Fibroblast of skin of left quadriceps (primary cell): ENCODE data around the gene DLGAP1.
A peak's percentile ranks its signal among the peaks of the same experiment; 100 is the strongest.
"Not testable (repeated sequence)": the region's sequence is repeated elsewhere in the genome, so short reads cannot be mapped to it uniquely, and the experiment has no call there.

ENCODE experiments used
- DNase-seq, 2 experiments: peaks; one replicate each; pipeline ENCODE4 v3.0.0-alpha.2; 2013; ENCODE audit warnings: low read depth in 2 of 2

Gene DLGAP1

DNA sequence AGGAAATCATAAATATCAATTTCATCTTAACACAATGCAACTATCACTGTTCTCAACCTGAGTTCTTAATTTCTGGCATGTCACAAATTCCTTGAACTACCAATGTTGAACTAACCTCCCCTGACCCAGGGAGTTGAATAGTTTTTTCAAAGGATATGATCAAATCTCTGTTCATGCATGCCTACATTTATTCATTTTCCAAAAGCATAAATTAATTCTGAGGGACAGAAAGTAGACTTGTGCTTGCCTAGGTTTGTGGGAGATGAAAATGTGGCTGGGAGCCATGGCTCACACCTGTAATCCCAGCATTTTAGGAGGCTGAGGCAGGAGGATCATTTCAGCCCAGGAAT lies 829.4 kb downstream of the DLGAP1 start:
- no peak for DNase-seq

DNA sequence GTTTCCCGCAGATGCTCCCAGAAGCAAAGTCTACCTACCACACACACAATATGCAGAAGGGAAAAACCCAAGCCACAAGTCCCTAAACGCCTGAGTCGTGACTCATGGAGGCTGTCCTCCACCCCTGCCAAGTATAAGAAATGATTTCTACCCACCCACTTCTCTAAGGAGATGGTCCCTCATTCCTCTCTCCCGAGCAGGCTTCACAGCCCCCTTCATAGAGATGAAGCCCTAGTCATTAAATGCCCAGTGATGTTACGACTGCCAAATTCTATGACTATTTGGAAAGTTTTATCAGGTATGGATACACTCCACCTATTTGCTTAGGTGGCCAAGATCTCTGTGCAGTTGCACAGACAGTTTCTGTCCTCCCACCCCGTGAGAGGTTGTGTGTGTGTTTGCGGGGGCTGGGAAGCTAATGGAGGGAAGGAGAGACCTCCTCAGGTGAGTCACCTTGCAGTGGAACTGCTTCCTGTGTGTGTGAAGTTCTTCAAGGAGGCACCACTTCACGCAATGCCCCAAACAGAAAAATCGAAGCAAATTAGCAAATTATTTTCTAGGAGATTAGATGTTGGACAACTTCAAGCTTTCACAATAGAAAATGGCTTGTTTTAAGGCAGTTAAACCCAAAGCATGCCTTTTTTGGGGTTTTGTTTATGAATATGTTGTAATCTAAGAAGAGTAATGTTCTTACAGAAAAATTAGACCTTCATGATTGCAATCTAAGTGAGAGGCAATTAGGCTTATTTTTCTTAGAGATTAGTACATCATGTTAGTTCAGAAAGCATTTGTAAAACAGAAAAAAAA lies 830.0 kb downstream of the DLGAP1 start:
- DNase-seq = peak; percentile 94

DNA sequence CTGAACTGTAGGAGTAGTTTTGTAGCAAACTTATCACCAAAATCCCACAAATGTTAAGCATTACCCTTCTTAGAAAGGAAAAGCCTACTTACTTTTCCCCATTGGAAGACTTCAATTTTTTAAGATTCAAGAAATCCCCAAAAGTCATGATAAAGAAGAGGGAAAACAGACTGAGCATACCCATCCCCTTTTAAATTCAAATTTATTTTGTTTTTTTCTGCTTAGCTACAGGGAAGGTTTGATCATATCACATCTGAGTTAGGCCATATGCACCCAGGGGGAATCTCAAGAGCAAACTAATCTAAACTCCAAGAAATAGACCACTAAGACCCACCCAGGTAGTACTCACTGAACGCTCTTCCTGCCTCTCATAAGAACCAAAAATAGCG lies 830.6 kb downstream of the DLGAP1 start:
- DNase-seq = no peak

DNA sequence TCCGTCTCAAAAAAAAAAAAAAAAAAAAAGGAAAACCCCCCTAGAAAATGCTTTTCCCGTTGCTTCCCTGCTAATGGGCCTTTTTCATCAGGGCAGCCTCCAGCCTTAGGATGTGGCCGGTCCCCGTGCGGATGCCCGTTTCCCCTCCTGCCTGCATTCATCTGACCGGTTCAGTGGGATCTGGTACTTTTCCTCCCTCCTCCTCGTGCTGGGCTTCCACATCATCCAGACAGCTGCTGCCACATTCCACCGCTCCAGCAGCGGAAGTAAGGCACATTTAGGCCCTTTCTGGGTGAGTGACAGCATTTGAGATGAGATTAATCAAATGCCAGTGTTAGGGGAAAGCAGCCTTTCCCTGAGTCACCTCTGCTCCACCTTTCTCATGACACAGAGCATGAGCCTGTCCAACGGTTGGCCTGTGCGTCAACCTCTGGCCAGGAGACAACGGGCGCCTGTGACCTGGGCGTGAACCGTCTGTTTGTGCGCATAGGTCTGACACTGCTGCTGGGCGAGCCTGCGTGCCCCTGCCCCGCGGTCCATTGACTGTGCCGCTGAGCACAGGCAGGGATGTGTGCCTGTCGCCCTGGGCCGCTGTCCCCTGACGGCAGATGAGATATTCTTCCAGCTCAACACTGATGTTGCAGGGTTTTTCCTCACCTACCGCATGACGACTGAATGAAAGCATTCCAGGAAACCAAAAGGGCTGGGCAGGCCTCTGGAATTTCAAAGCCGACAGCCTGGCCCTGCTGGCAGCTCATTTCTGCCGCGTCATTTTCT lies 831.1 kb downstream of the DLGAP1 start:
- DNase-seq = peak; percentile 93 to 94

DNA sequence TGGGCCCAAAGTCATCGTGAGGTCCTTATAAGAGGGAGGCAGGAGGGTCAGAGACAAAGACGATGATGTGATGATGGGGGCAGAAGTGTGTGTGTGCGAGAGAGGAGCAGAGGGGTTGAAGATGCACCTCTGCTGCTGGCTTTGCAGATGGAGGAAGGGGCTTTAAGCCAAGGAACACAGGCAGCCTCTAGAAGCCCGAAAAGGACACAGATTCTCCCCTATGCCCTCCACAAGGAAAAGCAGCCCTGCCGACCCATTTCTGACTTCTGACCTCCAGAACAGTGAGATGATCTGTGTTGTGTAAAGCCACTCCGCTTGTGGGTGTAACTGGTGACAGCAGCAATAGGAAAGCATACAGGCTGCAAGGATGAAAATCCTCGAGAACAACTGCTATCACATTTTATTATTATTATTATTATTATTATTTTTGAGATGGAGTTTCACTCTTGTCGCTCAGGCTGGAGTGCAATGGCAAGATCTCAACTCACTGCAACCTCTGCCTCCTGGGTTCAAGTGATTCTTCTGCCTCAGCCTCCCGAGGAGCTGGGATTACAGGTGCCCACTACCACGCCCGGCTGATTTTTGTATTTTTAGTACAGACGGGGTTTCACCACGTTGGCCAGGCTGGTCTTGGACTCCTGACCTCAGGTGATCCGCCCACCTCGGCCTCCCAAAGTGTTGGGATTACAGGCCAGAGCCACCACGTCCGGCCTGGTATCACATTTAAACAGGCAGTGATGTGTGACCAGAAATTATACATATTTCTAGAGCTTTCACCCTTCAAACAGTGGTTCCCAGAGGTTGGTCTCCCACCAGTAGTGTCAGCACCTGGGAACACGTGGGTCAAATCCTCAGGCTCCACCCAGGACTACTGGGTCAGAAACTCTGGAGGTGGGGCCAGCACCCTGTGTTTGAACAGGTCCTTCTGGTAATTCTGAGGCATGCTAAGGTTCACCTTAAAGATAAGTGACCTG lies 834.7 kb downstream of the DLGAP1 start:
- DNase-seq = no peak

- no peak for DNase-seq
Observed at GRCh38 chr18:3619746-3620145, 835.4 kb downstream of the DLGAP1 start.

DNA sequence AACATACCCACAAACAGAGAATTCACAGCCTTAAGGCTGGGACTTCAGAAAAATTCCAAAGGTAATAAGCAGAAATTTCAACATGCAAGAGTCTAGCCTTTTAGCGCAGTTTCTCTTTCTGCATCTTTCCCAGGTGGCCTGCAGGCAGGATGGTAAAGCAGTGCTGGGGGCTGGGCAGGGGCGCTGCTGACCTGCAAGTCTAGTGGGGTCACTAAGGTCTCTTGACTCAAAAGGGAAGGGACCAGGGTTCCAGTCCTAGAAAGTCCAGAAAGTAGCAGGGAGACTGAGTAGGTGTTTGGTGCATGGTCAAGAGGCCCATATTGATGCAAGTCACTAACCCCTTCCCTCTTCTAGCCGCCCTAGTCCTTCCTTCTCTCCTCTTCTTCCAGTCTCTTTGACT lies 835.9 kb downstream of the DLGAP1 start:
- DNase-seq = no peak

GRCh38 chr18:3616744-3617143 lies 838.4 kb downstream of the DLGAP1 start:
- DNase-seq = no peak

DNA sequence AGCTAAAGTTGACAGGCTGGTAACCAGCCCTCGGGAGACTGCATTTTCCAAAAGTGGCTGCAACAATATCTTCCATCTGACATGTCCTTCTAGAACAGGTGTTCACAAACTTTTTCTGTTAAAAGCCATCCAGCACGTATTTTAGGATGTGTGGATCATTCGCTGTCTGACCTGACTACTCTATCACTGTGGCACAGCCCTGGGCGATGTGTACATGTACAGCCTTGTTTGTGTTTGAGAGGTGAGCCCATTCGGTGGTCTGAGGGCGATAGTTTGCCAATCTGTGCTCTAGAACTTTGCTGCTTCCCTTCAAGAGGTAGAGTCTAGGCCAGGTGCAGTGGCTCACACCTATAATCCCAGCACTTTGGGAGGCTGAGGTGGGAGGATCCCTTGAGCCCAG lies 839.0 kb downstream of the DLGAP1 start:
- DNase-seq = no peak

DNA sequence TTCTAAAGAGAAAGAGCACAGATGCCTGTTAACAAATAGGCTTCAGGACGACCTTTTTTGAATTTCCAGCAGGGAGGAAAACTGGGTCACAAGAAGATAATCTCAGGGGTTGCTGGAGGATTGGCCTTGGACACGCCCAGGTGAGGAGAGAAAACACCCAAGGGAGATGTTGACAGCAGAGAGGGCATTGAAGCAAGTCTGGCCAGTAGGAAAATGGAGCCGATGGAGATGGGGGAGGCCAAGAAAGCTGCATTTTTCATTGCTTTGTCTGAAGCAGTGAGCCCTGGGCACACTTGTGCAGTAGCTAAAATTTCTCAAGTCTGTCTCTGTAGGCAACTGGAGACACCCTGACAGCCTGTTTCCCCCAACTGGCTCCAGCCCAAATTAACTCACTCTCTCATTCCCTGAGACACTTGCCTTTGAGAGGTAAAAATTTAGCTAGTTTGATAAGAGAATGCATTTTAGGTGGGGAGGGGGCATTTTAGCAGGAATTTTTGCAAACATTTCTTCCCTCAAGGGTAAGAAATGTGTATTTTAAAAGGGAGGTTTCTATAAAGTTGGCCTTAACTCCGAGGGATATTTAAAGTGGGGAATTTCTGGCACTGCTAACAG lies 839.6 kb downstream of the DLGAP1 start:
- no peak for DNase-seq

DNA sequence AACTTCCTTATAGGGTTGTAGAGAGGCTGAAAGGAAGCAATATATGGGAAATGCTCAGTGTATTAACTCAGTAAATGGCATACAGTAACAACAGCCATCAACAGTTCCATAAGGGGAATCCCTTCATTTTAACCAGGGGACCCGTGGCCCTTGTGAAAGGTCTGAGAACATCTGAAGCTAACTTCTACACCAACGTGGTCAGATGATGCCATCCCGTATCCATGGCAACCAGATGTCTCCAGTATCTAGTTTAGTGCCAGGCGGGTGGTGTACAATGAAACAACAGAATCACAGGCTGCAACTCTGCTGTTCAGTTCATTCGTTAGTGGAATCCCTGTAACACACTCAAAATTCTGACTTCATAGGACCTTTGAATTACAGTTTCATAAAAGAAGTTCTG lies 842.8 kb downstream of the DLGAP1 start:
- DNase-seq = no peak

DNA sequence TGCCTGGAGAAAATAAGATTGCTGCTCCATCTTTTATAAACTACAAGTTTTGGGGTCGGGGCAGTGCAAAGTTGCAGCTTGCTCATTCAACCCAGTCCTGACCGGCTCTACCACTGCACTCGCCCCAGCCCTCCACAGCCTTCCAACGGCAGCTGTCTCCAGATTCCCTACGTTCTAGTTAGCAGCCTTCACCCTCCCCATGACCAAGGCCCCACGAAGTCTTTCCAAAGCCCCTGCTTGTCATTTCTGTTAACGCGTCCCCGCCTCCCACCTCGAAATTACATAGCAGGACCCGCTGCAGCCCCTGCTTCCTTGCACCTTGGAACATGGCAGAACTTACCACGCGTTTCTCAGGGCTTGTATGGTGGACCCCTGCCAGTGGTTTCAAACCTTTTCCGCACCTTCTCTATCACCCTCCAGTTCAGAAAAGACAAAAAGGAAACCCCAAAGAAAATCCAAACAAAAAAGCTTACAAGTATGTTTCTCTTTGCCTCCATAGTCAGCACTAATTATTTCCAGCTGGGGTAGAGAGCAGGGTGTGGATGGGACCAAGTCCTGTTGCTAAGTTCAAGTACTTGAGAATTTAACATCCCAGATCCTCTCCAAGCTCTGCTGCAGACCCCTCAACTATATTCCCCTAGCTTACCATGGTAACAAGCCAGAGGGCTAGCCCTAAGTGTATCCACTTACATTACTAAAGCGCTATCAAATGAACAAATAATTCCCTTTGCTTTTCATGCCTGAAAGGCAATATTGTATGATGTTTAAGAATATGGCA lies 843.6 kb downstream of the DLGAP1 start:
- DNase-seq = no peak

- no peak for DNase-seq
Observed at GRCh38 chr18:3610813-3611212, 844.3 kb downstream of the DLGAP1 start.

GRCh38 chr18:3610188-3610708 lies 844.9 kb downstream of the DLGAP1 start:
- DNase-seq = no peak

DNA sequence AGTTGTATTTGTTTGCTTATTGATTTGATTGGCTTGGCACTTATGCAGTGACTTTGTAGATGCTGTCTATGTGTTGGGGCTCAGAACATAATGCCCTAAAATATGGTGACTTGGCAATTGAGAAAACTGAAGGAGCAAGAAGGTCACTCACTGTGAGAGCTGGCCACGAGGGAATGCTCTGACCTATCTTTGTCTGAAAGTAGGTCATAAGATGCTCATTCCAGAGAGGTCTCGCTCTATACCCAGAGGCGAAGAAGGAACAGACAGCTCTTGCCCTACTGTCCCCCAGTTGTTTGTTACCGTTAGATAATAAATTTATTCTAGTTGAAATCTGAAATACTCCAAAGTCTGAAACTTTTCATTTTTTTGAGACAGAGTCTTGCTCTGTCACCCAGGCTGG lies 846.6 kb downstream of the DLGAP1 start:
- no peak for DNase-seq

DNA sequence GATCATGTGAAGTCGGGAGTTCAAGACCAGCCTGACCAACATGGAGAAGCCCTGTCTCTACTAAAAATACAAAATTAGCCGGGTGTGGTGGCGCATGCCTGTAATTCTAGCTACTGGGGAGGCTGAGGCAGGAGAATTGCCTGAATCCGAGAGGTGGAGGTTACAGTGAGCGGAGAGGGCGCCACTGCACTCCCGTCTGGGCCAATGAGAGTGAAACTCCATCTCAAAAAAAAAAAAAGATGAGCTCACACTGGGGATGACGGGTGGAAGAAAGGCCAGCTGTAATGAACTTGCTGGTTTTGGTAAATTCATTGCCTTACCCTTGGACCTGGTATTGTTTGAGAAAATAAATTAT lies 847.0 kb downstream of the DLGAP1 start:
- DNase-seq = not testable (repeated sequence)

DNA sequence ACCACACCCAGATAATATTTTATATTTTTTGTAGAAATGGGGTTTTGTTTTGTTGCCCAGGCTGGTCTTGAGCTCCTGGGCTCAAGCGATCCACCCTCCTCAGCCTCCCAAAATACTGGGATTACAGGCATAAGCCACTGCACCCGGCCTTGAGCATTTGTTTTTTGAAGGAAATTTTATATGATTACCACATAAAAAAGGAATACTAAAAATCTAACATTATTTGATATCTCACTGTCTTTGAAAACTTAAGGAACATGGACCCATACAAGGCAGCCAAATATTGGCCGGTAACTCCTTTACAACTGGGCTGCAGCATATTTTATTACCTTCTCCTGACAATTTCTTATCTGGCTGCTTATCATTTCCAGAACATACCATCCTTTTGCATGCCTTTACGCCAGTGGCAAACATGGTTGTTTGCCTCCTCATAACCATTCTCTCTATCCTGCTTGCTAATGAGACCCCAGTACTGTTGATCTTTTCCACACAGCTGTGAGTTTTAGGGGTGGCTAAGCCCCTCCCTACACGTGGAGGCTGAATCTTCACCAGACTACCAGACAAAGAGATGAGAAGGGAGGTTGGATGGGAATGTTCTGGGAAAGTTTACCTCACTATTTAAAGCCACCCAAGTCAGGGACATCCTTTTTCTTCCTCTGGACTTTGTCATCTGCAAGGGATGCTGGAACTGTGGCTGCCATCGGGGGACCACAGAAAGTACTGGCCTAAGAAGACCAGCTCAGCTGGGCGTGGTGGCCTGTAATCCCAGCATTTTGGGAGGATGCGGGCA lies 847.6 kb downstream of the DLGAP1 start:
- DNase-seq = no peak

DNA sequence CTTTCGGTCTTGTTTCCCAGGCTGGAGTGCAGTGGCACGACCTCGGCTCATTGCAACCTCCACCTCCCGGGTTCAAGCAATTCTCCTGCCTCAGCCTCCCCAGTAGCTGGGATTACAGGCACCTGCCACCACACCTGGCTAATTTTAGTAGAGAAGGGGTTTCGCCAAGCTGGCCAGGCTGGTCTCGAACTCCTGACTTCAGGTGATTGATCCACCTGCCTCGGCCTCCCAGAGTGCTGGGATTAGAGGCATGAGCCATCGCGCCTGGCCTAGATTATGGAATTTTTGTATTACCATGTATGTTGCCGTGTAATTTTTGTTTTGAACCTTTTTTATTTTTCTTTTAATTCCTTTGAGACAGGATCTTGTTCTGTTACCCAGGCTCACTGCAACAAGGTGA lies 848.2 kb downstream of the DLGAP1 start:
- DNase-seq = not testable (repeated sequence)

GRCh38 chr18:3605954-3606443 lies 849.1 kb downstream of the DLGAP1 start:
- no peak for DNase-seq

DNA sequence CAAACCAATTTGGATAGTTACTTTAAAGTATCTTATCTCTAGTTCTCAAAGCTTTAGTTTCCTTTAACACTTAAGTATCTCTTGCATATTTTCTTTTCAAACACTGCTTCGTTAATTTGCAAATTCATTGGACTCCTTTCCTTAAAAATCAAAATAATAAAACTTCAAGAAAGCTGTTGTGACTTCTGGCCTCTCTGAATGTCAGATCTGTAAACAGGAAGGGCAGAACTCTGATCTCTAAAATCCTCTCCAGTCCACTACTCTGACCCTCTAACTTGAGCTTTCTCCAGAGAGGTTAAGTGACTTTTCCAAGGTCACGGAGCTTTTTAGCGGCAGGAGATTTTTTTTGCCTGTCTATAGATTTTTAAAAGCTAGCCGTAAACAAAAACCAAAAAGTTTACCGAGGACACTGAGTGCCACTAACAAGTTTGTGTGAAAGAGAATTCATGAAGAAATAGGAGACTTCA lies 849.6 kb downstream of the DLGAP1 start:
- no peak for DNase-seq
